ENCODE measurements around the gene PTMS. TPM values are rescaled to one million over a fixed set of nuclear protein-coding genes. Genes with fewer than 3 reads are reported as not detected.

Gene PTMS
- total and polyA plus RNA-seq, 7 experiments from 2014 or later = 1.4 to 125 (median 3.5) TPM; not detected in 2

- Mint-ChIP-seq H3K27me3 (peaks cover 0 to 7% (median 0%) of the 10 kb centered on the region in 5 donors), H3K9me3 (no peaks in the 10 kb centered on the region), H3K27ac (peak overlapping the region in 7 of 9 donors; percentile 62 to 96 (median 84)), H3K36me3 (peaks cover 0 to 11% (median 0%) of the 10 kb centered on the region in 5 donors), H3K4me3 (peak overlapping the region in 4 of 10 donors; percentile 6 to 53 (median 34)), H3K4me1 (peaks cover 30 to 78% (median 67%) of the 10 kb centered on the region in 7 donors)
- no peak overlapping the region for H3K27ac ChIP-seq (ENCODE audit: low read depth, low read length)
- CTCF ChIA-PET = interaction anchor here (0.6 to 5.1 kb wide), 10 partner anchors 9 to 470 kb away, joined by 3 to 48 read pairs (median 4); partner anchors contain the start of genes CD4, MLF2, PLEKHG6 and PTMS
- ATAC-seq (no peak), DNase-seq (peak in 1 of 9 donors; percentile 47)
- H3K27me3 ChIP-seq (ENCODE audit: control insufficient read depth in 2 of 2, insufficient read depth in 2 of 2, low read length in 2 of 2) = no peaks in the 10 kb centered on the region
- peaks cover 9 to 66% of the 10 kb centered on the region in 2 donors for H3K4me1 ChIP-seq (ENCODE audit: control insufficient read depth in 2 of 2, insufficient read depth in 2 of 2, low read length in 2 of 2)
- H3K36me3 ChIP-seq (ENCODE audit: control insufficient read depth in 2 of 3, insufficient read depth in 3 of 3, low read length in 3 of 3) = no peaks in the 10 kb centered on the region
- POLR2A ChIA-PET = interaction anchor here (0.6 to 5.1 kb wide), 14 partner anchors 9 to 188 kb away, joined by 3 to 40 read pairs (median 4); partner anchors contain the start of genes CD4, CDCA3, GPR162 and LAG3
- H3K9me3 ChIP-seq (ENCODE audit: control insufficient read depth in 2 of 3, low read length in 3 of 3) = no peaks in the 10 kb centered on the region
- intact Hi-C loops (cut with micrococcal nuclease) = loop anchor here in 1 of 2 donors (1.0 kb wide), 1 partner anchor 13 kb away; no protein-coding TSS in a partner anchor
- no peak overlapping the region for H3K4me3 ChIP-seq (ENCODE audit: low read length)
These were observed 14.4 kb downstream of the PTMS start for GRCh38 chr12:6780573-6780972.

- Histone ChIP-seq H3K27ac (ENCODE audit: low read depth, low read length) (peak overlapping the region; percentile 88), H3K4me1 (ENCODE audit: control insufficient read depth in 2 of 2, insufficient read depth in 2 of 2, low read length in 2 of 2) (peaks cover 4 to 80% of the 10 kb centered on the region in 2 donors), H3K27me3 (ENCODE audit: control insufficient read depth in 2 of 2, insufficient read depth in 2 of 2, low read length in 2 of 2) (no peaks in the 10 kb centered on the region), H3K36me3 (ENCODE audit: control insufficient read depth in 2 of 3, insufficient read depth in 3 of 3, low read length in 3 of 3) (no peaks in the 10 kb centered on the region), H3K9me3 (ENCODE audit: control insufficient read depth in 2 of 3, low read length in 3 of 3) (no peaks in the 10 kb centered on the region), H3K4me3 (ENCODE audit: low read length) (no peak overlapping the region)
- CTCF ChIA-PET = interaction anchor here (0.7 to 5.1 kb wide), 7 partner anchors 10 to 69 kb away, joined by 3 to 24 read pairs (median 6); partner anchors contain the start of genes CDCA3, MLF2, PTMS and USP5
- Mint-ChIP-seq H3K27me3 (no peaks in the 10 kb centered on the region), H3K27ac (peak overlapping the region; percentile 43 to 98 (median 94)), H3K36me3 (peaks cover 0 to 5% (median 0%) of the 10 kb centered on the region in 5 donors), H3K4me3 (peak overlapping the region in 7 of 10 donors; percentile 5 to 67 (median 23)), H3K4me1 (peaks cover 39 to 87% (median 80%) of the 10 kb centered on the region in 7 donors), H3K9me3 (no peaks in the 10 kb centered on the region)
- intact Hi-C loops (cut with micrococcal nuclease) = no loop called here
- no peak for ATAC-seq
- peak in 1 of 9 donors; percentile 4 for DNase-seq
- POLR2A ChIA-PET = interaction anchor here (0.8 to 5.1 kb wide), 7 partner anchors 9 to 171 kb away, joined by 3 to 40 read pairs (median 5); partner anchors contain the start of genes LAG3 and MLF2
These were observed 16.0 kb downstream of the PTMS start for GRCh38 chr12:6782119-6782518.

- CTCF ChIA-PET = interaction anchor here (0.6 to 5.1 kb wide), 7 partner anchors 9 to 173 kb away, joined by 3 to 24 read pairs (median 3); partner anchors contain the start of genes CDCA3, MLF2, PTMS and USP5
- Histone ChIP-seq H3K9me3 (ENCODE audit: control insufficient read depth in 2 of 3, low read length in 3 of 3) (no peaks in the 10 kb centered on the region), H3K27ac (ENCODE audit: low read depth, low read length) (peak overlapping the region; percentile 88), H3K36me3 (ENCODE audit: control insufficient read depth in 2 of 3, insufficient read depth in 3 of 3, low read length in 3 of 3) (no peaks in the 10 kb centered on the region), H3K4me1 (ENCODE audit: control insufficient read depth in 2 of 2, insufficient read depth in 2 of 2, low read length in 2 of 2) (peaks cover 4 to 82% of the 10 kb centered on the region in 2 donors), H3K27me3 (ENCODE audit: control insufficient read depth in 2 of 2, insufficient read depth in 2 of 2, low read length in 2 of 2) (no peaks in the 10 kb centered on the region), H3K4me3 (ENCODE audit: low read length) (no peak overlapping the region)
- ATAC-seq (no peak), DNase-seq (peak in 1 of 9 donors; percentile 12)
- POLR2A ChIA-PET = interaction anchor here (0.6 to 5.1 kb wide), 11 partner anchors 9 to 93 kb away, joined by 3 to 40 read pairs (median 4); partner anchors contain the start of genes LAG3, MLF2 and ZNF384
- H3K27me3 Mint-ChIP-seq = no peaks in the 10 kb centered on the region
- peak overlapping the region; percentile 14 to 69 (median 57) for H3K4me3 Mint-ChIP-seq
- H3K9me3 Mint-ChIP-seq = no peaks in the 10 kb centered on the region
- intact Hi-C loops (cut with micrococcal nuclease) = loop anchor here in 1 of 2 donors (1.0 kb wide), 2 partner anchors 10 to 11 kb away; partner anchors contain the start of gene LAG3
- H3K36me3 Mint-ChIP-seq = peaks cover 0 to 5% (median 0%) of the 10 kb centered on the region in 5 donors
- peak overlapping the region; percentile 90 to 98 (median 94) for H3K27ac Mint-ChIP-seq
- peaks cover 42 to 87% (median 84%) of the 10 kb centered on the region in 7 donors for H3K4me1 Mint-ChIP-seq
These were observed 16.8 kb downstream of the PTMS start for GRCh38 chr12:6782850-6783566.

- intact Hi-C loops (cut with micrococcal nuclease) = loop anchor here in 1 of 2 donors (1.0 kb wide), 2 partner anchors 9 to 12 kb away; partner anchors contain the start of gene LAG3
- POLR2A ChIA-PET = interaction anchor here (0.6 to 5.1 kb wide), 8 partner anchors 9 to 94 kb away, joined by 3 to 40 read pairs (median 4); partner anchors contain the start of genes MLF2 and ZNF384
- no peaks in the 10 kb centered on the region for H3K27me3 Mint-ChIP-seq
- CTCF ChIA-PET = interaction anchor here (1.2 to 5.1 kb wide), 3 partner anchors 17 to 173 kb away, joined by 3 to 24 read pairs (median 8); partner anchors contain the start of gene PTMS
- no peaks in the 10 kb centered on the region for H3K9me3 ChIP-seq (ENCODE audit: control insufficient read depth in 2 of 3, low read length in 3 of 3)
- H3K9me3 Mint-ChIP-seq = no peaks in the 10 kb centered on the region
- H3K36me3 ChIP-seq (ENCODE audit: control insufficient read depth in 2 of 3, insufficient read depth in 3 of 3, low read length in 3 of 3) = no peaks in the 10 kb centered on the region
- H3K27ac ChIP-seq (ENCODE audit: low read depth, low read length) = peak overlapping the region; percentile 88
- ATAC-seq (no peak), DNase-seq (peak in 1 of 9 donors; percentile 1)
- H3K27me3 ChIP-seq (ENCODE audit: control insufficient read depth in 2 of 2, insufficient read depth in 2 of 2, low read length in 2 of 2) = no peaks in the 10 kb centered on the region
- H3K4me3 Mint-ChIP-seq = peak overlapping the region in 4 of 10 donors; percentile 55 to 67 (median 59)
- H3K4me1 Mint-ChIP-seq = peaks cover 39 to 87% (median 84%) of the 10 kb centered on the region in 7 donors
- H3K36me3 Mint-ChIP-seq = no peaks in the 10 kb centered on the region
- no peak overlapping the region for H3K4me3 ChIP-seq (ENCODE audit: low read length)
- peaks cover under 1 to 83% of the 10 kb centered on the region in 2 donors for H3K4me1 ChIP-seq (ENCODE audit: control insufficient read depth in 2 of 2, insufficient read depth in 2 of 2, low read length in 2 of 2)
- peak overlapping the region; percentile 52 to 97 (median 94) for H3K27ac Mint-ChIP-seq
These were observed 17.7 kb downstream of the PTMS start for GRCh38 chr12:6783828-6784227.

GRCh38 chr12:6784296-6784695, 18.1 kb downstream of the PTMS start:
- Histone ChIP-seq H3K4me1 (ENCODE audit: control insufficient read depth in 2 of 2, insufficient read depth in 2 of 2, low read length in 2 of 2) (peaks cover 0 to 83% of the 10 kb centered on the region in 2 donors), H3K4me3 (ENCODE audit: low read length) (no peak overlapping the region), H3K27me3 (ENCODE audit: control insufficient read depth in 2 of 2, insufficient read depth in 2 of 2, low read length in 2 of 2) (no peaks in the 10 kb centered on the region), H3K27ac (ENCODE audit: low read depth, low read length) (peak overlapping the region; percentile 88), H3K36me3 (ENCODE audit: control insufficient read depth in 2 of 3, insufficient read depth in 3 of 3, low read length in 3 of 3) (no peaks in the 10 kb centered on the region), H3K9me3 (ENCODE audit: control insufficient read depth in 2 of 3, low read length in 3 of 3) (no peaks in the 10 kb centered on the region)
- DNase-seq = peak in 1 of 9 donors; percentile 2
- no peak for ATAC-seq
- CTCF ChIA-PET = interaction anchor here (1.0 to 5.1 kb wide), 4 partner anchors 18 to 174 kb away, joined by 3 to 24 read pairs (median 6); partner anchors contain the start of gene PTMS
- Mint-ChIP-seq H3K27ac (peak overlapping the region; percentile 52 to 97 (median 94)), H3K4me3 (peak overlapping the region in 4 of 10 donors; percentile 11 to 67 (median 40)), H3K4me1 (peaks cover 39 to 87% (median 84%) of the 10 kb centered on the region in 7 donors), H3K27me3 (no peaks in the 10 kb centered on the region), H3K36me3 (no peaks in the 10 kb centered on the region), H3K9me3 (no peaks in the 10 kb centered on the region)
- POLR2A ChIA-PET = interaction anchor here (1.1 to 5.1 kb wide), 4 partner anchors 8 to 45 kb away, joined by 3 to 40 read pairs (median 11); partner anchors contain the start of gene MLF2
- intact Hi-C loops (cut with micrococcal nuclease) = no loop called here

GRCh38 chr12:6784761-6785160, 18.6 kb downstream of the PTMS start:
- ATAC-seq (no peak), DNase-seq (peak in 1 of 9 donors; percentile 5)
- H3K27ac Mint-ChIP-seq = peak overlapping the region in 8 of 9 donors; percentile 88 to 97 (median 94)
- H3K4me3 Mint-ChIP-seq = peak overlapping the region in 5 of 10 donors; percentile 11 to 67 (median 23)
- POLR2A ChIA-PET = interaction anchor here (1.5 to 5.1 kb wide), 4 partner anchors 8 to 44 kb away, joined by 5 to 40 read pairs (median 11); partner anchors contain the start of gene MLF2
- H3K9me3 Mint-ChIP-seq = no peaks in the 10 kb centered on the region
- peaks cover 37 to 85% (median 81%) of the 10 kb centered on the region in 7 donors for H3K4me1 Mint-ChIP-seq
- Histone ChIP-seq H3K4me1 (ENCODE audit: control insufficient read depth in 2 of 2, insufficient read depth in 2 of 2, low read length in 2 of 2) (peaks cover 0 to 78% of the 10 kb centered on the region in 2 donors), H3K27me3 (ENCODE audit: control insufficient read depth in 2 of 2, insufficient read depth in 2 of 2, low read length in 2 of 2) (no peaks in the 10 kb centered on the region), H3K4me3 (ENCODE audit: low read length) (peak overlapping the region; percentile 13), H3K9me3 (ENCODE audit: control insufficient read depth in 2 of 3, low read length in 3 of 3) (no peaks in the 10 kb centered on the region), H3K27ac (ENCODE audit: low read depth, low read length) (peak overlapping the region; percentile 88), H3K36me3 (ENCODE audit: control insufficient read depth in 2 of 3, insufficient read depth in 3 of 3, low read length in 3 of 3) (no peaks in the 10 kb centered on the region)
- H3K27me3 Mint-ChIP-seq = no peaks in the 10 kb centered on the region
- H3K36me3 Mint-ChIP-seq = peaks cover 0 to 1% (median 0%) of the 10 kb centered on the region in 5 donors
- intact Hi-C loops (cut with micrococcal nuclease) = no loop called here
- CTCF ChIA-PET = interaction anchor here (0.7 to 5.1 kb wide), 4 partner anchors 18 to 164 kb away, joined by 3 to 24 read pairs (median 6); partner anchors contain the start of gene PTMS

Data from naive thymus-derived CD4-positive, alpha-beta T cell (primary cell).